GM21381 (cell line): ENCODE measurements around the gene RANBP3L.
"Not testable (repeated sequence)": the region's sequence is repeated elsewhere in the genome, so short reads cannot be mapped to it uniquely, and the experiment has no call there.

Source experiments
- ATAC-seq: cut with Tn5 transposase; IDR thresholded peaks from one replicate; pipeline ENCODE4 v1.9.1; 2021; ENCODE audit warnings: mild to moderate bottlenecking, moderate library complexity; ENCODE audit not compliant: unreplicated experiment

RANBP3L gene

DNA sequence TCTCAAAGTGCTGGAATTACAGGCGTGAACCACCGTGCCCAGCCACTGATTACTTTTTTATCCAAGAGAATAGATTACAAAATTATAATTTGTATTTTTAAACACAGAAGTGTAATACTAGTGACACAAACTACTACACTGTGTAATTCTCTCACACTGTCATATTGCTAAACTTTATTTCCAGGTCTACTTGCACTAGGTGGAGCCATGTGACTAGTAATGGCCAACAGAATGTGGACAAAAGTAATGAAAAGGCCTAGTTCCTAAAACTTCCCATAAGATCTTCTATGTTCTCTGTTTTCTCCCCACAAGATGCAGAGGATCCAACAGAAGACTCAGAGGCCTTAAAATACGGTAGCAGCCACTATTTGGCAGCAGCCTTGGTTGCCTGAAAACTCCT is 87.3 kb downstream of the RANBP3L start:
- ATAC-seq: no peak

- no peak for ATAC-seq
Observed at GRCh38 chr5:36209664-36210063, 92.0 kb downstream of the RANBP3L start.

DNA sequence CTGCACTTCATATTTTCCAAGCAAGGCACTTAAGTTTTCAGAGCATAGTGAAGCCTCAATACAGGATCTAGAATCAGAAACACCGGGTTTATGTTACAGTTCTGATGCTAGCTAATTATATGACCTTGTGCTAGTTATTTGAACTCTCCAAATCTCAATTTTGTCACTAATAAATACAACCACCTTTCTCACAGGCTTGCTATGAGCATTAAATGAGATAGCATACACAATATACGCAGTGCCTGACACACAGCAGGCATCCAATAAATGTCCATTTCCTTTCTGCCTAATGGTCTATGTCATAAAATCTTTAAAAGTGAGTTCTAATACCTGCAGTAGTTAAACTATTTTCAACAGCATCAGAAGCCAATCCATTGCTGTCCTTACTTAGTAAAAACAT is 92.9 kb downstream of the RANBP3L start:
- no peak for ATAC-seq

DNA sequence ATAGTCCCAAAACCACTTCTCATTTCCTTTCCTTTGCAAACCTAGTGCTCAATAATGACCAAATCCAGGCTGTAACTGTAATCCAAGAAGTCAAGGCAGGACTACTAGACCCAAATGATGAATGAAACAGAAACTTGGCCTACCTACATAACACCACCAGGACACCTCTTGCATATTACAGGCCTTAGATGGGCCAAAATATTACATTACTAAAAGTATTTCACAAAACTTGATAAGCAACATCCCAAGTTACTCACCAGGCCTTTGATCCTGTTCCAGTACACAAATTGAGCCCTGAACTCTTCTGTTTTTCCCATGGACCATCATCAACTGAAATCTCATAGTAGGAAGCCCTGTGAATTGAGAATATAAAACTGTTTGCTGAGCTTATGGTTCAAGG is 94.8 kb downstream of the RANBP3L start:
- ATAC-seq: no peak

DNA sequence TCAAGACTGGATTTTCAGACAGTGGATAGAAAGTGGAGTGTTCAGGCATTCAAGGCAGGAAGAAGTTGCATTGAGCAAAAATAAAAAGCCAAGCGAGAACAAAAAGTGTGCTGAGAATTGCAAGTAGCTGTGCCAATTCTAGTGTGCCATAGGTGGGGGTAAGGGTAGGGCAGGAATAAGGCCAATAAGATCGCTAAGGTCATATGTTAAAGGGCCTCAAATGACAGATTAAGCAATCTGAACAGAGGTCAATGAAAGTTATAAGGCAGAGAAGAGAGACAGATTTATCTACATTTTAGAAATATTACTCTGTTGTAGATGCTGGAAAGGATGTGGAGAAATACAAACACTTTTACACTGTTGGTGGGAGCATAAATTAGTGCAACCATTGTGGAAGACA is 96.4 kb downstream of the RANBP3L start:
- no peak for ATAC-seq

DNA sequence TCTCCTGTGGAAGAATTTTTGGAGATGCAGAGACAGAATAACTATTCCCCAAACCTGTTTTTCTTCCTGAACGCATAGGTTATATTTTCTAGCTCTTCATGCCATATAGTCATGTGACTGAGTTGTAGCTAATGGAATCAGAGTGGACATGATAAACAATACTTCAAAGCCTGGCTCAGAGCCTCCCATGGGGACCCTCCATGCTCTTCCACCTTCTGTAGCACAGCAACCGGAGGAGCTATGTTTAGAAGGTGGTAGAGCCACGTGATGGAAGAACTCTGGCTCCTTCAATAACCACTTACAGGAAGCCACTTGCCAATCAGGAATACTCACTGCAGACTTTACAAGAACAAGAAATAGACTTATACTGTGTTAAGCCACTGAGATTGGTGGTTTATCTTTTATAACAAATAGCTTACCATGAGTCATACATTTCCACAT is 99.2 kb downstream of the RANBP3L start:
- ATAC-seq: no peak

- ATAC-seq: no peak
Observed at GRCh38 chr5:36200513-36200912, 101.2 kb downstream of the RANBP3L start.

GRCh38 chr5:36199620-36200019 is 102.1 kb downstream of the RANBP3L start:
- ATAC-seq: no peak

DNA sequence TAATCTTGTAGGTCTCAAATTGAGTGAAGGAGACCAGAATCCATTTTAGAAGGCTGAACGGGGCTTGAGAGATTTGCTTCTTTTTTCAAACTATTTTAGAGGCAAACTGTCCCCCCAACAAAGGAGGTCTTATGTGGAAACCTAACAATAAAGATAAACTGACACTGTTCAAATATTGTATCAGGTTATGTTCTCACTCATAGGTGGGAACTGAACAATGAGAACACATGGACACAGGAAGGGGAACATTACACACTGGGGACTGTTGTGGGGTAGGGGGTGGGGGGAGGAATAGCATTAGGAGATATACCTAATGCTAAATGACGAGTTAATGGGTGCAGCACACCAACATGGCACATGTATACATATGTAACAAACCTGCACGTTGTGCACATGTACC is 102.9 kb downstream of the RANBP3L start:
- ATAC-seq: not testable (repeated sequence)
